K562 (cell line): ENCODE data around the gene FAM20B. TPM values are rescaled to one million over a fixed set of nuclear protein-coding genes. Genes with fewer than 3 reads are reported as not detected.
A peak's percentile ranks its signal among the peaks of the same experiment; 100 is the strongest.

Experiments used
- CBFB ChIP-seq: sonication (generic); formaldehyde crosslinking; IDR thresholded peaks from 2 replicates; pipeline ENCODE4 v1.4.0; 2020; ENCODE audit warnings: mild to moderate bottlenecking, missing genetic modification reagents
- CBX1 ChIP-seq: sonication (generic); IDR thresholded peaks from 2 replicates; pipeline ENCODE4 v1.6.1; 2016; ENCODE audit warnings: antibody characterized with exemption, low read depth, mild to moderate bottlenecking
- CCAR2 ChIP-seq: fragments of 200-400 bp; formaldehyde crosslinking; IDR thresholded peaks from 2 replicates; pipeline ENCODE4 v1.6.1; 2017; ENCODE audit warnings: mild to moderate bottlenecking, low read depth, low read length
- E2F3 ChIP-seq: fragments of 250-450 bp; sonication (Bioruptor Pico); IDR thresholded peaks from 2 replicates; pipeline ENCODE4 v1.4.0; 2020; ENCODE audit warnings: mild to moderate bottlenecking
- EHMT2 ChIP-seq: fragments of 450-650 bp; IDR thresholded peaks from 2 replicates; pipeline ENCODE4 v1.6.1; 2018; ENCODE audit warnings: antibody characterized with exemption
- FOXM1 ChIP-seq, 2 experiments: fragments of 450-650 bp in 1 of 2; sonication (generic) in 1 of 2; formaldehyde crosslinking in 1 of 2; IDR thresholded peaks; 2 replicates each; pipeline versions ENCODE4 v1.6.1 to v1.9.0; 2017 to 2022; ENCODE audit warnings: low read depth in 2 of 2, mild to moderate bottlenecking in 2 of 2, missing genetic modification reagents in 1 of 2, moderate library complexity in 1 of 2
- FOXP1 ChIP-seq: sonication (generic); formaldehyde crosslinking; IDR thresholded peaks from 2 replicates; pipeline ENCODE4 v1.8.0; 2022; ENCODE audit warnings: mild to moderate bottlenecking, missing genetic modification reagents
- GABPB2 ChIP-seq: fragments of 250-450 bp; sonication (Bioruptor Pico); conservative IDR thresholded peaks from 2 replicates; pipeline ENCODE4 v1.5.1; 2021; ENCODE audit warnings: mild to moderate bottlenecking
- KLF1 ChIP-seq: fragments of 450-650 bp; IDR thresholded peaks from 2 replicates; pipeline ENCODE4 v1.6.1; 2016; ENCODE audit warnings: missing genetic modification characterization, missing compliant biosample characterization
- NBN ChIP-seq: fragments of 450-650 bp; IDR thresholded peaks from 2 replicates; pipeline ENCODE4 v1.6.1; 2016; ENCODE audit warnings: low read depth, mild to moderate bottlenecking
- POLR2A ChIP-seq: fragments of 450-650 bp; conservative IDR thresholded peaks from 2 replicates; pipeline ENCODE4 v1.6.1; 2016
- RBM25 ChIP-seq: fragments of 200-400 bp; formaldehyde crosslinking; IDR thresholded peaks from 2 replicates; pipeline ENCODE4 v1.6.1; 2018; ENCODE audit warnings: low read length, low read depth, moderate library complexity; ENCODE audit not compliant: severe bottlenecking
- TGIF2 ChIP-seq: sonication (generic); formaldehyde crosslinking; IDR thresholded peaks from 2 replicates; pipeline ENCODE4 v1.8.1; 2022; ENCODE audit warnings: mild to moderate bottlenecking, missing genetic modification reagents, moderate library complexity
- TSC22D4 ChIP-seq: fragments of 450-650 bp; IDR thresholded peaks from 2 replicates; pipeline ENCODE4 v1.6.1; 2016; ENCODE audit warnings: missing genetic modification characterization, missing biosample characterization, control low read depth
- ZBTB17 ChIP-seq: fragments of 450-650 bp; formaldehyde crosslinking; IDR thresholded peaks from 2 replicates; pipeline ENCODE4 v1.4.0; 2020; ENCODE audit warnings: mild to moderate bottlenecking
- polyA plus RNA-seq, 8 experiments: library from polyadenylated mRNA; depleted of rRNA in 4 of 8; stranded (reverse) in 5 of 8; unstranded in 3 of 8; fragments of >200 nt; fragmentation: Nextera tagmentation in 2 of 8; fragmentation: Illumina TruSeq in 1 of 8; extraction: Ambion mirVana in 2 of 8; extraction: Trizol in 1 of 8; gene quantifications; 2 replicates each; pipeline versions ENCODE4 v1.2.1 to v1.2.3, GENCODE V29; 2011 to 2014; ENCODE audit warnings: inconsistent platforms in 1 of 8, missing spikeins in 1 of 8
- total RNA-seq, 7 experiments: library from RNA; depleted of rRNA in 6 of 7; stranded (reverse); fragments of >200 nt in 6 of 7; fragmentation: Illumina TruSeq in 2 of 7; extraction: Trizol in 2 of 7; gene quantifications; 2 replicates each; pipeline versions ENCODE4 v1.2.1 to v1.2.3, GENCODE V29; 2011 to 2021; ENCODE audit warnings: low replicate concordance in 1 of 7
- TF ChIP-seq, protein P1 (sequence below): fragments of 250-450 bp; sonication (Bioruptor Pico); IDR thresholded peaks from 2 replicates; pipeline ENCODE4 v1.4.0; 2020
- TF ChIP-seq, protein P2 (sequence below): fragments of 450-650 bp; IDR thresholded peaks from 2 replicates; pipeline ENCODE4 v1.6.1; 2016; ENCODE audit warnings: antibody characterized with exemption
- TF ChIP-seq, protein P3 (sequence below), 2 experiments: fragments of 450-650 bp; IDR thresholded peaks; 2 replicates each; pipeline ENCODE4 v1.6.1; 2016

Gene FAM20B
- total and polyA plus RNA-seq, 9 of the 15 experiments (the other 6 are each of a cell fraction or from before 2014, with no cell fraction given) = 7.2 to 67.5 (median 42.9) TPM

DNA sequence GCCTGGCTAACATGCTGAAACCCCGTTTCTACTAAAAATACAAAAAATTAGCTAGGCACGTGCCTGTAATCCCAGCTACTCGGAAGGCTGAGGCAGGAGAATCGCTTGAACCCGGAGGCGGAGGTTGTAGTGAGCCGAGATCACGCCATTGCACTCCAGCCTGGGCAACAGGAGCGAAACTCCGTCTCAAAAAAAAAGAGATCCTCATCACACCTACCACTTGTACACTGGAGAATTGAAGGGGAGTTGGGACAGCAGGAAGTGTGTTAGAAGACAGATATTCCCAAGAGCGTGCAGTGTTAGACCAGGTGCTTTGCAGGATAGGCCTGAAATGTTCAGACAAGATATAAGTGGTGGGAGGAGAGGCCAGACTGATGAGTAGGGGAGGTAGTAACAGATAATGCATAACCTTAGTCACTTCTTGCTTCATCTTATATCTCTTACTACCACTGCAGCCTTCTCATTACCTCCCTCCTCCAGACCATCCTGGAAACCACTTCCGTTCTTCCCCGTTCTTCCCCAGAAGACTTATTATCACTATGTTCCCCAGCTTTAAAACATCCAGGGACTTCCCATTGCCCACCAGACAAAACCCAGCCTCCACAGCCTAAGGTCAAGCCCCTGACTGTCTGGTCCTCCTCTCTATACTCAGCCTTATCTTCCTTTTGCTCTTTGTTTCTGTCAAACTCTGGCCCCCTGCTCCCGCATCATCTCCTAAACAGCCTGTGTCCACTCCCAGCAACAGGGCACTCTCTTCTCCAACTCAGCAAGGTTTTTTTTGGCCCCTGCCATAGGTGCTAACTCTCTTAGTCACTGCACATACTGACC, 21.3 kb downstream of the FAM20B start (continued):
- TF ChIP-seq FOXP1 (CRISPR knock-in tag) (peak; percentile 34; the same call in 1 of the 2 replicates), KLF1 (tag) (peak; percentile 74; the same call in 1 of the 2 replicates), GABPB2 (CRISPR knock-in tag) (no peak), TSC22D4 (tag) (no peak), RBM25 (peak; percentile 16), NBN (peak; percentile 100), ZBTB17 (peak; percentile 78; the same call in 1 of the 2 replicates), EHMT2 (peak; percentile 82), E2F3 (0 out of 2 replicates have a peak, but pooled peaks have one; percentile 36), TGIF2 (CRISPR knock-in tag) (no peak), CBFB (CRISPR knock-in tag) (peak; percentile 86; the same call in 1 of the 2 replicates), POLR2A (peak; percentile 58; the same call in 1 of the 2 replicates), CBX1 (peak; percentile 80; the same call in 1 of the 2 replicates), FOXM1 (IDR thresholded peaks at IDR 0.05; ENCODE audit: low read depth) (peak; percentile 99), FOXM1 (CRISPR knock-in tag; IDR thresholded peaks at IDR 0.05; ENCODE audit: low read depth) (no peak; the same call in 1 of the 2 replicates), CCAR2 (no peak)
- TF ChIP-seq, protein P1, sequence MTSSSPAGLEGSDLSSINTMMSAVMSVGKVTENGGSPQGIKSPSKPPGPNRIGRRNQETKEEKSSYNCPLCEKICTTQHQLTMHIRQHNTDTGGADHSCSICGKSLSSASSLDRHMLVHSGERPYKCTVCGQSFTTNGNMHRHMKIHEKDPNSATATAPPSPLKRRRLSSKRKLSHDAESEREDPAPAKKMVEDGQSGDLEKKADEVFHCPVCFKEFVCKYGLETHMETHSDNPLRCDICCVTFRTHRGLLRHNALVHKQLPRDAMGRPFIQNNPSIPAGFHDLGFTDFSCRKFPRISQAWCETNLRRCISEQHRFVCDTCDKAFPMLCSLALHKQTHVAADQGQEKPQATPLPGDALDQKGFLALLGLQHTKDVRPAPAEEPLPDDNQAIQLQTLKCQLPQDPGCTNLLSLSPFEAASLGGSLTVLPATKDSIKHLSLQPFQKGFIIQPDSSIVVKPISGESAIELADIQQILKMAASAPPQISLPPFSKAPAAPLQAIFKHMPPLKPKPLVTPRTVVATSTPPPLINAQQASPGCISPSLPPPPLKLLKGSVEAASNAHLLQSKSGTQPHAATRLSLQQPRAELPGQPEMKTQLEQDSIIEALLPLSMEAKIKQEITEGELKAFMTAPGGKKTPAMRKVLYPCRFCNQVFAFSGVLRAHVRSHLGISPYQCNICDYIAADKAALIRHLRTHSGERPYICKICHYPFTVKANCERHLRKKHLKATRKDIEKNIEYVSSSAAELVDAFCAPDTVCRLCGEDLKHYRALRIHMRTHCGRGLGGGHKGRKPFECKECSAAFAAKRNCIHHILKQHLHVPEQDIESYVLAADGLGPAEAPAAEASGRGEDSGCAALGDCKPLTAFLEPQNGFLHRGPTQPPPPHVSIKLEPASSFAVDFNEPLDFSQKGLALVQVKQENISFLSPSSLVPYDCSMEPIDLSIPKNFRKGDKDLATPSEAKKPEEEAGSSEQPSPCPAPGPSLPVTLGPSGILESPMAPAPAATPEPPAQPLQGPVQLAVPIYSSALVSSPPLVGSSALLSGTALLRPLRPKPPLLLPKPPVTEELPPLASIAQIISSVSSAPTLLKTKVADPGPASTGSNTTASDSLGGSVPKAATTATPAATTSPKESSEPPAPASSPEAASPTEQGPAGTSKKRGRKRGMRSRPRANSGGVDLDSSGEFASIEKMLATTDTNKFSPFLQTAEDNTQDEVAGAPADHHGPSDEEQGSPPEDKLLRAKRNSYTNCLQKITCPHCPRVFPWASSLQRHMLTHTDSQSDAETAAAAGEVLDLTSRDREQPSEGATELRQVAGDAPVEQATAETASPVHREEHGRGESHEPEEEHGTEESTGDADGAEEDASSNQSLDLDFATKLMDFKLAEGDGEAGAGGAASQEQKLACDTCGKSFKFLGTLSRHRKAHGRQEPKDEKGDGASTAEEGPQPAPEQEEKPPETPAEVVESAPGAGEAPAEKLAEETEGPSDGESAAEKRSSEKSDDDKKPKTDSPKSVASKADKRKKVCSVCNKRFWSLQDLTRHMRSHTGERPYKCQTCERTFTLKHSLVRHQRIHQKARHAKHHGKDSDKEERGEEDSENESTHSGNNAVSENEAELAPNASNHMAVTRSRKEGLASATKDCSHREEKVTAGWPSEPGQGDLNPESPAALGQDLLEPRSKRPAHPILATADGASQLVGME (CRISPR knock-in tag) = peak; percentile 57; the same call in 1 of the 2 replicates
- TF ChIP-seq, protein P2, sequence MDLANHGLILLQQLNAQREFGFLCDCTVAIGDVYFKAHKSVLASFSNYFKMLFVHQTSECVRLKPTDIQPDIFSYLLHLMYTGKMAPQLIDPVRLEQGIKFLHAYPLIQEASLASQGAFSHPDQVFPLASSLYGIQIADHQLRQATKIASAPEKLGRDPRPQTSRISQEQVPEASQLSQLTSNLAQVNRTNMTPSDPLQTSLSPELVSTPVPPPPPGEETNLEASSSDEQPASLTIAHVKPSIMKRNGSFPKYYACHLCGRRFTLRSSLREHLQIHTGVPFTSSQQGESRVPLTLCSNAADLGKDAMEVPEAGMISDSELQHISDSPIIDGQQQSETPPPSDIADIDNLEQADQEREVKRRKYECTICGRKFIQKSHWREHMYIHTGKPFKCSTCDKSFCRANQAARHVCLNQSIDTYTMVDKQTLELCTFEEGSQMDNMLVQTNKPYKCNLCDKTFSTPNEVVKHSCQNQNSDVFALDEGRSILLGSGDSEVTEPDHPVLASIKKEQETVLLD = peak; percentile 89; the same call in 1 of the 2 replicates
- TF ChIP-seq, protein P3, sequence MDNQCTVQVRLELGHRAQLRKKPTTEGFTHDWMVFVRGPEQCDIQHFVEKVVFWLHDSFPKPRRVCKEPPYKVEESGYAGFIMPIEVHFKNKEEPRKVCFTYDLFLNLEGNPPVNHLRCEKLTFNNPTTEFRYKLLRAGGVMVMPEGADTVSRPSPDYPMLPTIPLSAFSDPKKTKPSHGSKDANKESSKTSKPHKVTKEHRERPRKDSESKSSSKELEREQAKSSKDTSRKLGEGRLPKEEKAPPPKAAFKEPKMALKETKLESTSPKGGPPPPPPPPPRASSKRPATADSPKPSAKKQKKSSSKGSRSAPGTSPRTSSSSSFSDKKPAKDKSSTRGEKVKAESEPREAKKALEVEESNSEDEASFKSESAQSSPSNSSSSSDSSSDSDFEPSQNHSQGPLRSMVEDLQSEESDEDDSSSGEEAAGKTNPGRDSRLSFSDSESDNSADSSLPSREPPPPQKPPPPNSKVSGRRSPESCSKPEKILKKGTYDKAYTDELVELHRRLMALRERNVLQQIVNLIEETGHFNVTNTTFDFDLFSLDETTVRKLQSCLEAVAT (IDR thresholded peaks at IDR 0.05) = peak; percentile 53 to 94; a peak in 2 of 4 replicates
